Stimulated activated CD4-positive, alpha-beta T cell treated with anti-CD3 and anti-CD28 coated beads, Interleukin-15, amount 100 ng/mL, for 48 hours (primary cell): ENCODE measurements around the gene WDFY2.
"Not testable (repeated sequence)": the region's sequence is repeated elsewhere in the genome, so short reads cannot be mapped to it uniquely, and the experiment has no call there.

Experiments
- DNase-seq, 2 donors: peaks; one replicate each; pipeline ENCODE4 v3.0.0-alpha.2; 2020; ENCODE audit warnings: low read depth in 2 of 2

WDFY2 gene

GRCh38 chr13:51632591-51633362 lies 48.5 kb downstream of the WDFY2 start:
- no peak for DNase-seq

GRCh38 chr13:51635137-51635878 lies 51.0 kb downstream of the WDFY2 start:
- DNase-seq = no peak

GRCh38 chr13:51636349-51636890 lies 52.2 kb downstream of the WDFY2 start:
- no peak for DNase-seq

GRCh38 chr13:51637852-51638215 lies 53.6 kb downstream of the WDFY2 start:
- DNase-seq = no peak

GRCh38 chr13:51638216-51638871 lies 54.1 kb downstream of the WDFY2 start:
- no peak for DNase-seq

- DNase-seq = no peak
Measured at GRCh38 chr13:51639171-51639570, 54.9 kb downstream of the WDFY2 start.

GRCh38 chr13:51640696-51641095 lies 56.4 kb downstream of the WDFY2 start:
- not testable (repeated sequence) for DNase-seq

GRCh38 chr13:51643105-51643881 lies 59.0 kb downstream of the WDFY2 start:
- DNase-seq = no peak

GRCh38 chr13:51643882-51644281 lies 59.6 kb downstream of the WDFY2 start:
- no peak for DNase-seq

GRCh38 chr13:51644654-51645053 lies 60.4 kb downstream of the WDFY2 start:
- no peak for DNase-seq

- DNase-seq = no peak
Measured at GRCh38 chr13:51645154-51645650, 60.9 kb downstream of the WDFY2 start.

- DNase-seq = no peak
Measured at GRCh38 chr13:51645761-51646670, 61.8 kb downstream of the WDFY2 start.

- DNase-seq = no peak
Measured at GRCh38 chr13:51647067-51647466, 62.8 kb downstream of the WDFY2 start.

- DNase-seq = not testable (repeated sequence)
Measured at GRCh38 chr13:51652193-51652592, 67.9 kb downstream of the WDFY2 start.

GRCh38 chr13:51659276-51660127 lies 75.2 kb downstream of the WDFY2 start:
- DNase-seq = no peak

- no peak for DNase-seq
Measured at GRCh38 chr13:51660813-51661212, 76.6 kb downstream of the WDFY2 start.

- DNase-seq = no peak
Measured at GRCh38 chr13:51663973-51664957, 80.0 kb downstream of the WDFY2 start.

GRCh38 chr13:51665456-51665855 lies 81.2 kb downstream of the WDFY2 start:
- no peak for DNase-seq
